ENCODE measurements around the gene EFNA3.

DNA sequence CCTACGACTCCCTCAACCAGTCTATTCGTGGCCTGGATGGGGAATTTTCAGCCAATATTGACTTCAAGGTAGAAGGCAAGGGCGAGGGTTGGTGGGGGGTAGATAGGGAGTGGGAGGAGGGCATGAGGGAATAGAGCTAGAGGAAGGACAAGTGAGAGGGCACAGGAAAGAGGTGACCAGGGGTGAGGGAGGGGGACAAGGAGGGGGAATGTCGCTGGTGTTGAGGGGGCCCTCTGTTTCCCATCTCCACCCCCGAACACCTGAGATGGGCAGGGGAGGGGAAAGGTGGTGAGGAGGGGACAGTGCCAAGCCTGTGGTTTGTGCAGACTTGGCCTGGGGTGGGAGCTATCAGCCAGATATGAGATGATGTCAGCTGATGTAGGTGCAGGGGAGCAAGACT is 35.8 kb upstream of the EFNA3 start:
- TF ChIP-seq, protein P1, sequence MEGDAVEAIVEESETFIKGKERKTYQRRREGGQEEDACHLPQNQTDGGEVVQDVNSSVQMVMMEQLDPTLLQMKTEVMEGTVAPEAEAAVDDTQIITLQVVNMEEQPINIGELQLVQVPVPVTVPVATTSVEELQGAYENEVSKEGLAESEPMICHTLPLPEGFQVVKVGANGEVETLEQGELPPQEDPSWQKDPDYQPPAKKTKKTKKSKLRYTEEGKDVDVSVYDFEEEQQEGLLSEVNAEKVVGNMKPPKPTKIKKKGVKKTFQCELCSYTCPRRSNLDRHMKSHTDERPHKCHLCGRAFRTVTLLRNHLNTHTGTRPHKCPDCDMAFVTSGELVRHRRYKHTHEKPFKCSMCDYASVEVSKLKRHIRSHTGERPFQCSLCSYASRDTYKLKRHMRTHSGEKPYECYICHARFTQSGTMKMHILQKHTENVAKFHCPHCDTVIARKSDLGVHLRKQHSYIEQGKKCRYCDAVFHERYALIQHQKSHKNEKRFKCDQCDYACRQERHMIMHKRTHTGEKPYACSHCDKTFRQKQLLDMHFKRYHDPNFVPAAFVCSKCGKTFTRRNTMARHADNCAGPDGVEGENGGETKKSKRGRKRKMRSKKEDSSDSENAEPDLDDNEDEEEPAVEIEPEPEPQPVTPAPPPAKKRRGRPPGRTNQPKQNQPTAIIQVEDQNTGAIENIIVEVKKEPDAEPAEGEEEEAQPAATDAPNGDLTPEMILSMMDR (conservative IDR thresholded peaks at IDR 0.05; ENCODE audit: low read depth in 2 of 2) = no peak
- TF ChIP-seq, protein P2, sequence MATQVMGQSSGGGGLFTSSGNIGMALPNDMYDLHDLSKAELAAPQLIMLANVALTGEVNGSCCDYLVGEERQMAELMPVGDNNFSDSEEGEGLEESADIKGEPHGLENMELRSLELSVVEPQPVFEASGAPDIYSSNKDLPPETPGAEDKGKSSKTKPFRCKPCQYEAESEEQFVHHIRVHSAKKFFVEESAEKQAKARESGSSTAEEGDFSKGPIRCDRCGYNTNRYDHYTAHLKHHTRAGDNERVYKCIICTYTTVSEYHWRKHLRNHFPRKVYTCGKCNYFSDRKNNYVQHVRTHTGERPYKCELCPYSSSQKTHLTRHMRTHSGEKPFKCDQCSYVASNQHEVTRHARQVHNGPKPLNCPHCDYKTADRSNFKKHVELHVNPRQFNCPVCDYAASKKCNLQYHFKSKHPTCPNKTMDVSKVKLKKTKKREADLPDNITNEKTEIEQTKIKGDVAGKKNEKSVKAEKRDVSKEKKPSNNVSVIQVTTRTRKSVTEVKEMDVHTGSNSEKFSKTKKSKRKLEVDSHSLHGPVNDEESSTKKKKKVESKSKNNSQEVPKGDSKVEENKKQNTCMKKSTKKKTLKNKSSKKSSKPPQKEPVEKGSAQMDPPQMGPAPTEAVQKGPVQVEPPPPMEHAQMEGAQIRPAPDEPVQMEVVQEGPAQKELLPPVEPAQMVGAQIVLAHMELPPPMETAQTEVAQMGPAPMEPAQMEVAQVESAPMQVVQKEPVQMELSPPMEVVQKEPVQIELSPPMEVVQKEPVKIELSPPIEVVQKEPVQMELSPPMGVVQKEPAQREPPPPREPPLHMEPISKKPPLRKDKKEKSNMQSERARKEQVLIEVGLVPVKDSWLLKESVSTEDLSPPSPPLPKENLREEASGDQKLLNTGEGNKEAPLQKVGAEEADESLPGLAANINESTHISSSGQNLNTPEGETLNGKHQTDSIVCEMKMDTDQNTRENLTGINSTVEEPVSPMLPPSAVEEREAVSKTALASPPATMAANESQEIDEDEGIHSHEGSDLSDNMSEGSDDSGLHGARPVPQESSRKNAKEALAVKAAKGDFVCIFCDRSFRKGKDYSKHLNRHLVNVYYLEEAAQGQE (IDR thresholded peaks at IDR 0.05; ENCODE audit: unreplicated experiment) = no peak
- TF ChIP-seq EZH2 (IDR thresholded peaks at IDR 0.05; ENCODE audit: low read depth, unreplicated experiment) = no peak
- TF ChIP-seq, protein P3, sequence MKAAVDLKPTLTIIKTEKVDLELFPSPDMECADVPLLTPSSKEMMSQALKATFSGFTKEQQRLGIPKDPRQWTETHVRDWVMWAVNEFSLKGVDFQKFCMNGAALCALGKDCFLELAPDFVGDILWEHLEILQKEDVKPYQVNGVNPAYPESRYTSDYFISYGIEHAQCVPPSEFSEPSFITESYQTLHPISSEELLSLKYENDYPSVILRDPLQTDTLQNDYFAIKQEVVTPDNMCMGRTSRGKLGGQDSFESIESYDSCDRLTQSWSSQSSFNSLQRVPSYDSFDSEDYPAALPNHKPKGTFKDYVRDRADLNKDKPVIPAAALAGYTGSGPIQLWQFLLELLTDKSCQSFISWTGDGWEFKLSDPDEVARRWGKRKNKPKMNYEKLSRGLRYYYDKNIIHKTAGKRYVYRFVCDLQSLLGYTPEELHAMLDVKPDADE (IDR thresholded peaks at IDR 0.05) = no peak
- no peak for TF ChIP-seq POLR2AphosphoS5 (IDR thresholded peaks at IDR 0.05; ENCODE audit: low read depth)
- TF ChIP-seq EZH2phosphoT487 (IDR thresholded peaks at IDR 0.05; ENCODE audit: unreplicated experiment) = no peak
- no peak for TF ChIP-seq JUNB (IDR thresholded peaks at IDR 0.05; ENCODE audit: unreplicated experiment)
